ENCODE data around the gene ZNF415. TPM values are rescaled to one million over a fixed set of nuclear protein-coding genes. Genes with fewer than 3 reads are reported as not detected.
A peak's percentile ranks its signal among the peaks of the same experiment; 100 is the strongest.

Gene ZNF415
- total and polyA plus RNA-seq, 9 of the 15 experiments (the other 6 are each of a cell fraction or from before 2014, with no cell fraction given), result 0.06 to 0.82 (median 0.14) TPM; not detected in 2

GRCh38 chr19:53103234-53104203 lies 29.2 kb downstream of the ZNF415 start, which contains the start of gene ZNF160 (continued):
- TF ChIP-seq PRDM10 (IDR thresholded peaks at IDR 0.05; ENCODE audit: partially characterized antibody), result peak; percentile 69
- TF ChIP-seq, protein P1, sequence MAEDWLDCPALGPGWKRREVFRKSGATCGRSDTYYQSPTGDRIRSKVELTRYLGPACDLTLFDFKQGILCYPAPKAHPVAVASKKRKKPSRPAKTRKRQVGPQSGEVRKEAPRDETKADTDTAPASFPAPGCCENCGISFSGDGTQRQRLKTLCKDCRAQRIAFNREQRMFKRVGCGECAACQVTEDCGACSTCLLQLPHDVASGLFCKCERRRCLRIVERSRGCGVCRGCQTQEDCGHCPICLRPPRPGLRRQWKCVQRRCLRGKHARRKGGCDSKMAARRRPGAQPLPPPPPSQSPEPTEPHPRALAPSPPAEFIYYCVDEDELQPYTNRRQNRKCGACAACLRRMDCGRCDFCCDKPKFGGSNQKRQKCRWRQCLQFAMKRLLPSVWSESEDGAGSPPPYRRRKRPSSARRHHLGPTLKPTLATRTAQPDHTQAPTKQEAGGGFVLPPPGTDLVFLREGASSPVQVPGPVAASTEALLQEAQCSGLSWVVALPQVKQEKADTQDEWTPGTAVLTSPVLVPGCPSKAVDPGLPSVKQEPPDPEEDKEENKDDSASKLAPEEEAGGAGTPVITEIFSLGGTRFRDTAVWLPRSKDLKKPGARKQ (CRISPR knock-in tag; IDR thresholded peaks at IDR 0.05), result peak; percentile 76; the same call in 1 of the 2 replicates
- TF ChIP-seq MEIS2 (IDR thresholded peaks at IDR 0.05; ENCODE audit: partially characterized antibody), result no peak
- TF ChIP-seq, protein P2, sequence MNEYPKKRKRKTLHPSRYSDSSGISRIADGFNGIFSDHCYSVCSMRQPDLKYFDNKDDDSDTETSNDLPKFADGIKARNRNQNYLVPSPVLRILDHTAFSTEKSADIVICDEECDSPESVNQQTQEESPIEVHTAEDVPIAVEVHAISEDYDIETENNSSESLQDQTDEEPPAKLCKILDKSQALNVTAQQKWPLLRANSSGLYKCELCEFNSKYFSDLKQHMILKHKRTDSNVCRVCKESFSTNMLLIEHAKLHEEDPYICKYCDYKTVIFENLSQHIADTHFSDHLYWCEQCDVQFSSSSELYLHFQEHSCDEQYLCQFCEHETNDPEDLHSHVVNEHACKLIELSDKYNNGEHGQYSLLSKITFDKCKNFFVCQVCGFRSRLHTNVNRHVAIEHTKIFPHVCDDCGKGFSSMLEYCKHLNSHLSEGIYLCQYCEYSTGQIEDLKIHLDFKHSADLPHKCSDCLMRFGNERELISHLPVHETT (CRISPR knock-in tag; conservative IDR thresholded peaks at IDR 0.05 in 1 of 2, IDR thresholded peaks at IDR 0.05 in 1 of 2), result peak in 1 of 2 experiments; percentile 51; a peak in 1 of 4 replicates
- TF ChIP-seq ZNF184 (CRISPR knock-in tag; IDR thresholded peaks at IDR 0.05), result no peak
- TF ChIP-seq CXXC5 (CRISPR knock-in tag; IDR thresholded peaks at IDR 0.05), result peak; percentile 60; the same call in 1 of the 2 replicates
- TF ChIP-seq TAF1 (IDR thresholded peaks at IDR 0.05; ENCODE audit: control insufficient read depth, extremely low read depth, insufficient read depth, low read length, severe bottlenecking), result peak; percentile 89
- peak; percentile 69; the same call in 1 of the 2 replicates for TF ChIP-seq ZNF134 (CRISPR knock-in tag; conservative IDR thresholded peaks at IDR 0.05)
- 0 out of 2 replicates have a peak, but pooled peaks have one; percentile 16 for TF ChIP-seq SMARCA4 (IDR thresholded peaks at IDR 0.05)

Measured in K562 (cell line).